ENCODE results near the gene DYNC1I1.

Gene DYNC1I1

GRCh38 chr7:96116173-96116572 is 343.8 kb downstream of the DYNC1I1 start:
- Mint-ChIP-seq H3K27ac (no peak overlapping the region), H3K9me3 (peaks cover 5% of the 10 kb centered on the region), H3K36me3 (ENCODE audit: low read depth) (peaks cover 12% of the 10 kb centered on the region), H3K4me3 (no peak overlapping the region), H3K4me1 (peaks cover 11% of the 10 kb centered on the region), H3K27me3 (ENCODE audit: low read depth) (no peaks in the 10 kb centered on the region)
- TF ChIP-seq CTCF (IDR thresholded peaks at IDR 0.05; ENCODE audit: unreplicated experiment in 3 of 3), result no peak

DNA sequence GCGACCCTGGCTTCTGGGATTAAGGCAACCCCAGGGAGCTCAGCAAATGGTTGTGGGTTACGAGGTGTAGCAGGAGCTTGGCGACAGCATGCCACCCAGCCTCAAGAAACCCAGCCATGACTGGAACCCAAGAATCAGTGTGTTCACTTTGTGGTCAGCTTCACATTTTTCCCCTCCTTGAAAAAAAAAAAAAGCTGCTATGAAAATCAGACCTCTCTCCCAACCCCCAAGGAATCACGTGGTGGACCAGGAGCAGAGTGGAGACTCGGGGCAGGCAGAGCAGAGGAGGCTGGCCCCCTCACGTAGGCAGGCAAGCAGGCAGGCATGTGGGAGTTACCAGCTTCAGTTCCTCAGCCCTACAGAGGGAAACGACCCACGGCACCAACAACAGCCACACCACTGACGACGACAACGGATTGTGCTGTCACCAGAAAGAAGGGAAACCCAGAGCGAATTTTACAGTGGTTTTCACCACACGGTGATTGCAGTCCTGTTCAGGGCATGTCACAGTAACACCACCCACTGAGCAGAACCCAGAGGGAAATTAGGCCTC is 346.2 kb downstream of the DYNC1I1 start:
- Mint-ChIP-seq H3K27me3 (ENCODE audit: low read depth) (no peaks in the 10 kb centered on the region), H3K27ac (peak overlapping the region; percentile 29 to 69 (median 39)), H3K4me3 (no peak overlapping the region), H3K9me3 (no peaks in the 10 kb centered on the region), H3K36me3 (ENCODE audit: low read depth) (peaks cover 22% of the 10 kb centered on the region), H3K4me1 (peaks cover 17% of the 10 kb centered on the region)
- TF ChIP-seq CTCF (IDR thresholded peaks at IDR 0.05; ENCODE audit: unreplicated experiment in 3 of 3), result no peak

DNA sequence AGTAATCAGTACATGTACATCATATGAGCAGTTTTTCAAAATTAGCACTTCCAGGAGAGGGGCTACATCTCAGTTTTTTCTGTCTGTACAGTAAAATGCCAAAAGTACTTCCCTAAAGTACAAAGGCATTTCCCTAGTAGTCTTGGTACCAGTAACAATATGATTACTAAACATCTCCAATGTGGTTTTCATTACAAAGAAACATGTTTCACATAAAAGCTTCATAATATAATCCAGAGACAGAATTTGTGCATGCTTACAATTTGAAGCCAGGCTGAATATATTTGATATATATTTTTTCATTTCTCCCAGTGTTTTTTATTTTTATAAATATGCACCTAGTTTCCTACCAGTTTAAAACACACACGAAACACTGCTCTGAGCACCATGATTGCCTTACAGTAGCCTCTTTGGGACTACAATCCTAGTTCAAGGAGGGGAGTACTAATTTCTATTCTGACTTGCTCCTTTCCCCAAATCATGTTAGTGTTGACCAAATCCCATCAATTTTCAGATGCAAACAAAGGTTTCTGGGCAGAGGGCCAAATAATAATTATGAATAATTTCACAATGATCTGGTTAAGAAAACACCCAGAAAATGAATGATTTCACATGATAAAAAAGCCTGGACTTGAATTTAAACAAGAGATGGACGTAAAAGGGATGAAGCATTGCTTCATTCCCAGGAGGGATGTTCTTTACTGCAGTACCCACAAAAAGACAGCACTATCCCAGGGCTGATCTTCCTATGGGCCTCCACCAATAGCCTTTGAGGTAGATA is 348.3 kb downstream of the DYNC1I1 start:
- TF ChIP-seq CTCF (IDR thresholded peaks at IDR 0.05; ENCODE audit: unreplicated experiment in 3 of 3), result no peak
- peaks cover 22% of the 10 kb centered on the region for H3K36me3 Mint-ChIP-seq (ENCODE audit: low read depth)
- H3K4me1 Mint-ChIP-seq, result peaks cover 17% of the 10 kb centered on the region
- no peaks in the 10 kb centered on the region for H3K27me3 Mint-ChIP-seq (ENCODE audit: low read depth)
- H3K9me3 Mint-ChIP-seq, result no peaks in the 10 kb centered on the region
- H3K4me3 Mint-ChIP-seq, result no peak overlapping the region
- H3K27ac Mint-ChIP-seq, result peak overlapping the region in 2 of 3 experiments; percentile 24 to 28

DNA sequence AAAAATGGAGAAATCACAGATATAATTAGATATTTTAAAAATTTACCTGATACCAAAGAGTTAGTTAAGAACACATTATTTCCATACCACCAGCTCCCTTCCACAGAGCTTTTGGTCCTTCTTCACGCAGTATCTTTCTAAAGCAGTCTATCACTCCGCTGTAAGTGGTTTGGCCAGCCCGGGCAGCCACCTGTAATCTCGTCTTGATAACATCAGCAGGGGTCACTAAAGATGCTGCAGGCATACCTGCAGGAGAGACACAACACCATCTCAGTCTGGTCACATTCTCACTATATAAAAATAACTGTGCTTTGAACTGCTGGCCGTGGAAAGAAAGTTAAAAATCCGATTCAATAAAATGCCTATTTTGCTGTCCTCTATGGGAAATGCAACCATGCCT is 349.4 kb downstream of the DYNC1I1 start:
- peaks cover 22% of the 10 kb centered on the region for H3K36me3 Mint-ChIP-seq (ENCODE audit: low read depth)
- no peak overlapping the region for H3K4me3 Mint-ChIP-seq
- no peak for TF ChIP-seq CTCF (IDR thresholded peaks at IDR 0.05; ENCODE audit: unreplicated experiment in 3 of 3)
- H3K27me3 Mint-ChIP-seq (ENCODE audit: low read depth), result no peaks in the 10 kb centered on the region
- peaks cover 17% of the 10 kb centered on the region for H3K4me1 Mint-ChIP-seq
- no peak overlapping the region for H3K27ac Mint-ChIP-seq
- no peaks in the 10 kb centered on the region for H3K9me3 Mint-ChIP-seq

GRCh38 chr7:96122746-96123145 is 350.4 kb downstream of the DYNC1I1 start:
- H3K9me3 Mint-ChIP-seq, result no peaks in the 10 kb centered on the region
- H3K36me3 Mint-ChIP-seq (ENCODE audit: low read depth), result peaks cover 22% of the 10 kb centered on the region
- no peak overlapping the region for H3K4me3 Mint-ChIP-seq
- peak overlapping the region in 1 of 3 experiments; percentile 1 for H3K27ac Mint-ChIP-seq
- no peaks in the 10 kb centered on the region for H3K27me3 Mint-ChIP-seq (ENCODE audit: low read depth)
- TF ChIP-seq CTCF (IDR thresholded peaks at IDR 0.05; ENCODE audit: unreplicated experiment in 3 of 3), result no peak
- peaks cover 17% of the 10 kb centered on the region for H3K4me1 Mint-ChIP-seq

DNA sequence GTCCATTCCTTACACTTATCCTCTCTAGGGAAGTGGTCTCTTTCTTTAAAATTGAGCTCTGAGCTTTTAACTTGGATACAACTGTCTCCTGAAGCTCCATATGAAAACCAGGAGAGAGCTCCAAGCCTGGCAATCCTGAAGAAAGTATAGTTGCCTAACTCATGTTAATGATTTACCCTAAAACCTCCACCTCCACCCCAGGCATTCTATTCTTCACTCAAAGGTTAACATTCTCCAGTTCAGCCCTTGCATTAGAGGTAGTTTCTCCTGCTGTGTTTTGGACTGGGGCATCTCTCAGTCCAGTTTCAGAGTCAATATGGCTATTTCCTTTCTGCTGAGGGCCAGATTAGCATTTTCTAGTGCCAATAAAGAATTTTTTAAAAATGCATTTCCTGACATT is 354.0 kb downstream of the DYNC1I1 start:
- Mint-ChIP-seq H3K27me3 (ENCODE audit: low read depth) (no peaks in the 10 kb centered on the region), H3K27ac (peak overlapping the region in 1 of 3 experiments; percentile 42), H3K36me3 (ENCODE audit: low read depth) (peaks cover 16% of the 10 kb centered on the region), H3K4me1 (peaks cover 6% of the 10 kb centered on the region), H3K9me3 (no peaks in the 10 kb centered on the region), H3K4me3 (no peak overlapping the region)
- TF ChIP-seq CTCF (IDR thresholded peaks at IDR 0.05; ENCODE audit: unreplicated experiment in 3 of 3), result no peak
